A549 (cell line): Measurements from ENCODE around the gene GBGT1. TPM values are rescaled to one million over a fixed set of nuclear protein-coding genes. Genes with fewer than 3 reads are reported as not detected.

ENCODE experiments used
- ATAC-seq, 2 experiments: fragments of 200-7000 bp in 1 of 2; fragments of >200 bp in 1 of 2; cut with Nextera tagmentation in 1 of 2; cut with Tn5 transposase in 1 of 2; 3 replicates each; pipeline versions ENCODE4 v1.8.0 to v1.9.1; 2018 to 2020; ENCODE audit warnings: mild to moderate bottlenecking in 1 of 2, moderate library complexity in 1 of 2
- CTCF ChIA-PET: fragments of 300-600 bp; sonication (Branson Sonifier 250); formaldehyde crosslinking; extraction: SDS; loops from one replicate; lab custom pipeline; 2021; ENCODE audit warnings: antibody characterized with exemption, inconsistent platforms; lab: Yijun Ruan, JAX
- POLR2A ChIA-PET: fragments of 350-600 bp; formaldehyde crosslinking; extraction: SDS; loops from one replicate; lab custom pipeline; 2021; ENCODE audit warnings: antibody characterized with exemption, inconsistent platforms; lab: Yijun Ruan, JAX
- DNase-seq, 2 experiments: peaks; one replicate each; pipeline versions ENCODE4 v3.0.0 to v3.0.0-alpha.2; 2011 to 2016; ENCODE audit warnings: low read depth in 1 of 2, low spot score in 1 of 2
- FAIRE-seq: peaks from 2 replicates; lab custom pipeline; 2011; peaks lifted over from hg19 to GRCh38; lab: Jason Lieb, UNC
- H3K27ac ChIP-seq, 2 experiments: fragments of >200 bp; sonication (Bioruptor Twin); formaldehyde crosslinking; 3 replicates each; pipeline ENCODE4 v1.5.1; 2016 to 2017
- H3K4me1 ChIP-seq: fragments of >200 bp; sonication (Bioruptor Twin); formaldehyde crosslinking; 3 replicates; pipeline ENCODE4 v1.6.1; 2016
- H3K4me2 ChIP-seq: fragments of >200 bp; sonication (Bioruptor Twin); formaldehyde crosslinking; 3 replicates; pipeline ENCODE4 v1.6.1; 2016
- H3K4me3 ChIP-seq: fragments of >200 bp; sonication (Bioruptor Twin); formaldehyde crosslinking; 3 replicates; pipeline ENCODE4 v1.5.1; 2016
- H3K9me3 ChIP-seq: fragments of >200 bp; sonication (Bioruptor Twin); formaldehyde crosslinking; 3 replicates; pipeline ENCODE4 v1.6.1; 2016
- CBX2 ChIP-seq: fragments of 200-600 bp; sonication (generic); IDR thresholded peaks from 2 replicates; pipeline ENCODE4 v1.6.1; 2016; ENCODE audit warnings: low read depth, mild to moderate bottlenecking, borderline replicate concordance
- CHD4 ChIP-seq: fragments of 200-600 bp; sonication (generic); IDR thresholded peaks from 2 replicates; pipeline ENCODE4 v1.6.1; 2016; ENCODE audit warnings: antibody characterized with exemption, mild to moderate bottlenecking, borderline replicate concordance
- EHMT2 ChIP-seq: fragments of 200-600 bp; sonication (generic); IDR thresholded peaks from 2 replicates; pipeline ENCODE4 v1.6.1; 2016; ENCODE audit warnings: antibody characterized with exemption, low read depth, mild to moderate bottlenecking, moderate library complexity
- ESRRA ChIP-seq: fragments of 150-350 bp; IDR thresholded peaks from 2 replicates; pipeline ENCODE4 v1.6.1; 2014; ENCODE audit warnings: mild to moderate bottlenecking, low read length, borderline replicate concordance
- GATA3 ChIP-seq: IDR thresholded peaks from 2 replicates; pipeline ENCODE4 v1.6.1; 2012; ENCODE audit warnings: borderline replicate concordance
- HOXA7 ChIP-seq: fragments of 250-450 bp; sonication (Bioruptor Pico); IDR thresholded peaks from 2 replicates; pipeline ENCODE4 v1.5.0; 2020; ENCODE audit warnings: mild to moderate bottlenecking, moderate library complexity
- JUN ChIP-seq, 2 experiments: fragments of >200 bp; sonication (Bioruptor Twin); formaldehyde crosslinking; IDR thresholded peaks; 2 replicates in 1 of 2; 3 replicates in 1 of 2; pipeline ENCODE4 v1.6.1; 2016 to 2017
- MAFK ChIP-seq: fragments of 450-650 bp; IDR thresholded peaks from 2 replicates; pipeline ENCODE4 v1.6.1; 2014; ENCODE audit not compliant: partially characterized antibody
- NFE2L2 ChIP-seq: fragments of 150-350 bp; conservative IDR thresholded peaks from 2 replicates; pipeline ENCODE4 v1.6.1; 2014; ENCODE audit warnings: low read length
- PHF8 ChIP-seq: fragments of 200-600 bp; sonication (generic); IDR thresholded peaks from 2 replicates; pipeline ENCODE4 v1.6.1; 2016; ENCODE audit warnings: low read depth, mild to moderate bottlenecking, antibody characterized with exemption, moderate library complexity, borderline replicate concordance
- POLR2AphosphoS2 ChIP-seq: conservative IDR thresholded peaks from 2 replicates; pipeline ENCODE4 v1.6.1; 2012; ENCODE audit warnings: low read length, improper control_type of control experiment, inconsistent platforms
- SMC3 ChIP-seq: fragments of >200 bp; sonication (Bioruptor Twin); formaldehyde crosslinking; IDR thresholded peaks from 3 replicates; pipeline ENCODE4 v1.6.1; 2018; ENCODE audit warnings: inconsistent platforms
- TFCP2L1 ChIP-seq: fragments of 250-450 bp; sonication (Bioruptor Pico); IDR thresholded peaks from 2 replicates; pipeline ENCODE4 v1.5.0; 2021; ENCODE audit warnings: mild to moderate bottlenecking
- TP53 ChIP-seq: fragments of 250-450 bp; sonication (Bioruptor Pico); IDR thresholded peaks from 2 replicates; pipeline ENCODE4 v1.5.0; 2021; ENCODE audit warnings: mild to moderate bottlenecking, moderate library complexity
- ZFP36 ChIP-seq: fragments of 450-650 bp; IDR thresholded peaks from 2 replicates; pipeline ENCODE4 v1.6.1; 2014; ENCODE audit warnings: borderline replicate concordance; ENCODE audit not compliant: partially characterized antibody
- ZSCAN20 ChIP-seq: fragments of 250-450 bp; sonication (Bioruptor Pico); IDR thresholded peaks from 2 replicates; pipeline ENCODE4 v1.8.0; 2022; ENCODE audit warnings: mild to moderate bottlenecking, moderate library complexity
- WGBS: methylation state at CpG from one replicate; pipeline ENCODE4 v1.1.6; 2017; ENCODE audit errors: missing lambda C conversion rate; 5-methylcytosine and 5-hydroxymethylcytosine counted together
- polyA minus RNA-seq: library from RNA; depleted of rRNA, polyadenylated mRNA; stranded (reverse); fragments of >200 nt; gene quantifications from 2 replicates; pipeline ENCODE4 v1.2.3, GENCODE V29; 2011; rRNA and poly(A)+ RNA removed
- polyA plus RNA-seq, 4 experiments: library from polyadenylated mRNA; depleted of rRNA in 3 of 4; stranded (reverse); fragments of >200 nt; fragmentation: RNase III in 1 of 4; extraction: RNeasy Plus Mini Kit Qiagen cat#74134 plus additional on column Dnase treatment in 1 of 4; gene quantifications; 2 replicates in 3 of 4; 3 replicates in 1 of 4; pipeline ENCODE4 v1.2.3, GENCODE V29; 2011 to 2017
- TF ChIP-seq, protein P1 (sequence below): IDR thresholded peaks from 2 replicates; pipeline ENCODE4 v1.6.1; 2012
- TF ChIP-seq, protein P2 (sequence below): fragments of 200-600 bp; sonication (generic); IDR thresholded peaks from 2 replicates; pipeline ENCODE4 v1.6.1; 2016; ENCODE audit warnings: antibody characterized with exemption, mild to moderate bottlenecking, moderate library complexity
- TF ChIP-seq, protein P3 (sequence below): fragments of 250-450 bp; sonication (Bioruptor Pico); IDR thresholded peaks from 2 replicates; pipeline ENCODE4 v1.5.0; 2021; ENCODE audit warnings: mild to moderate bottlenecking, moderate library complexity, borderline replicate concordance
- TF ChIP-seq, protein P4 (sequence below): fragments of >200 bp; sonication (Bioruptor Twin); formaldehyde crosslinking; IDR thresholded peaks from 2 replicates; pipeline ENCODE4 v1.6.1; 2016

The GBGT1 gene
- polyA plus RNA-seq (2011; rRNA removed) (1.7 and 2.7 TPM in 2 replicates), polyA plus RNA-seq (2017; fragmentation: RNase III; extraction: RNeasy Plus Mini Kit Qiagen cat#74134 plus additional on column Dnase treatment) (1.5 to 2.6 TPM (median 2.4 TPM) in 3 replicates), polyA minus RNA-seq (4.3 and 4.9 TPM in 2 replicates)
- 1.9 and 3.0 TPM in 2 replicates for polyA plus RNA-seq (2012; cell fraction: cytosol; rRNA removed)
- polyA plus RNA-seq (2012; cell fraction: nucleus; rRNA removed), result 5.4 and 6.3 TPM in 2 replicates

DNA sequence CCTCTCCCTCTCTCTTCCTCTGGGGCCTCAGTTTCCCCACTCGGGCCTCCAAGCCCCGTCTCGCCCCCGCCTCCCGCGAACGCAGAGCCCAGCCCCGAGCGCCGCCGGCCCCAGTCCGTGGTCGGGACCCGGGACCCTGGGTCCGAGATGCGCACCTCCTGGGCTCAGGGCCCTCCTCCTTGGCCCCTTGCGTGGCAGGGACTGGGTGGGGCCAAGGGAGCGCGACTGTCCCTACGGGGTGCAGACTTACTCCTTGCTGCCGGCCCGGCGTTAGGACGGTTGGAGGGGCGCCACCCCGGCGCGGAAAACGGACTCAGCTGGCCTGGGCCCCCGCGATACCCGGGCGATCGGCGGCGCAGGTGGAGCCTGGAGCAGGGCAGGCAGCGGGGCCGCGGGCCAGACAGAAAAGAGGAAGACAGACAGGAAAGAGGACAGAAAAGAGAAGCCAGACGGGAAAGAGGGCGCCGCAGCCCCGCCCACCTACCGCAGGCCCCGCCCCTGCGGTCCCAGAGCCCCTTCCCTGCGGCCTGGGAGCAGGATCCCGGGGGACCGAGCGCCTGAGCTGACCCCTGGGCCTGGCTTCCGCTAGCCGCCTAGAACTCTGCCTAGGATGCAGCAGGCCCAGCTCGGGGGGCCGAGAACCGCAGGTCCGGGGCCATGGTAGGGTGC, at the start of gene GBGT1:
Gene GBGT1, minus strand, starts transcription at position 411 of the 669 bp plus-strand sequence. CDS start 1,502 bp downstream, outside the sequence.
- DNase-seq, result peak in 1 of 2 experiments; percentile 35
- peak; percentile 19 to 48; a peak in 3 of 6 replicates for ATAC-seq
- TF ChIP-seq NFE2L2, result no peak
- no peak for TF ChIP-seq MAFK
- TF ChIP-seq ZFP36, result no peak
- TF ChIP-seq, protein P1, sequence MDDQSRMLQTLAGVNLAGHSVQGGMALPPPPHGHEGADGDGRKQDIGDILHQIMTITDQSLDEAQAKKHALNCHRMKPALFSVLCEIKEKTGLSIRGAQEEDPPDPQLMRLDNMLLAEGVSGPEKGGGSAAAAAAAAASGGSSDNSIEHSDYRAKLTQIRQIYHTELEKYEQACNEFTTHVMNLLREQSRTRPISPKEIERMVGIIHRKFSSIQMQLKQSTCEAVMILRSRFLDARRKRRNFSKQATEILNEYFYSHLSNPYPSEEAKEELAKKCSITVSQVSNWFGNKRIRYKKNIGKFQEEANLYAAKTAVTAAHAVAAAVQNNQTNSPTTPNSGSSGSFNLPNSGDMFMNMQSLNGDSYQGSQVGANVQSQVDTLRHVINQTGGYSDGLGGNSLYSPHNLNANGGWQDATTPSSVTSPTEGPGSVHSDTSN, result no peak
- no peak for TF ChIP-seq JUN (IDR thresholded peaks at IDR 0.05)
- no peak for TF ChIP-seq TP53 (CRISPR knock-in tag)
- TF ChIP-seq CHD4, result no peak
- TF ChIP-seq, protein P2, sequence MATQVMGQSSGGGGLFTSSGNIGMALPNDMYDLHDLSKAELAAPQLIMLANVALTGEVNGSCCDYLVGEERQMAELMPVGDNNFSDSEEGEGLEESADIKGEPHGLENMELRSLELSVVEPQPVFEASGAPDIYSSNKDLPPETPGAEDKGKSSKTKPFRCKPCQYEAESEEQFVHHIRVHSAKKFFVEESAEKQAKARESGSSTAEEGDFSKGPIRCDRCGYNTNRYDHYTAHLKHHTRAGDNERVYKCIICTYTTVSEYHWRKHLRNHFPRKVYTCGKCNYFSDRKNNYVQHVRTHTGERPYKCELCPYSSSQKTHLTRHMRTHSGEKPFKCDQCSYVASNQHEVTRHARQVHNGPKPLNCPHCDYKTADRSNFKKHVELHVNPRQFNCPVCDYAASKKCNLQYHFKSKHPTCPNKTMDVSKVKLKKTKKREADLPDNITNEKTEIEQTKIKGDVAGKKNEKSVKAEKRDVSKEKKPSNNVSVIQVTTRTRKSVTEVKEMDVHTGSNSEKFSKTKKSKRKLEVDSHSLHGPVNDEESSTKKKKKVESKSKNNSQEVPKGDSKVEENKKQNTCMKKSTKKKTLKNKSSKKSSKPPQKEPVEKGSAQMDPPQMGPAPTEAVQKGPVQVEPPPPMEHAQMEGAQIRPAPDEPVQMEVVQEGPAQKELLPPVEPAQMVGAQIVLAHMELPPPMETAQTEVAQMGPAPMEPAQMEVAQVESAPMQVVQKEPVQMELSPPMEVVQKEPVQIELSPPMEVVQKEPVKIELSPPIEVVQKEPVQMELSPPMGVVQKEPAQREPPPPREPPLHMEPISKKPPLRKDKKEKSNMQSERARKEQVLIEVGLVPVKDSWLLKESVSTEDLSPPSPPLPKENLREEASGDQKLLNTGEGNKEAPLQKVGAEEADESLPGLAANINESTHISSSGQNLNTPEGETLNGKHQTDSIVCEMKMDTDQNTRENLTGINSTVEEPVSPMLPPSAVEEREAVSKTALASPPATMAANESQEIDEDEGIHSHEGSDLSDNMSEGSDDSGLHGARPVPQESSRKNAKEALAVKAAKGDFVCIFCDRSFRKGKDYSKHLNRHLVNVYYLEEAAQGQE, result no peak
- no peak for TF ChIP-seq ZSCAN20 (CRISPR knock-in tag)
- TF ChIP-seq TFCP2L1 (CRISPR knock-in tag), result no peak
- no peak for TF ChIP-seq EHMT2
- no peak for TF ChIP-seq SMC3
- TF ChIP-seq, protein P3, sequence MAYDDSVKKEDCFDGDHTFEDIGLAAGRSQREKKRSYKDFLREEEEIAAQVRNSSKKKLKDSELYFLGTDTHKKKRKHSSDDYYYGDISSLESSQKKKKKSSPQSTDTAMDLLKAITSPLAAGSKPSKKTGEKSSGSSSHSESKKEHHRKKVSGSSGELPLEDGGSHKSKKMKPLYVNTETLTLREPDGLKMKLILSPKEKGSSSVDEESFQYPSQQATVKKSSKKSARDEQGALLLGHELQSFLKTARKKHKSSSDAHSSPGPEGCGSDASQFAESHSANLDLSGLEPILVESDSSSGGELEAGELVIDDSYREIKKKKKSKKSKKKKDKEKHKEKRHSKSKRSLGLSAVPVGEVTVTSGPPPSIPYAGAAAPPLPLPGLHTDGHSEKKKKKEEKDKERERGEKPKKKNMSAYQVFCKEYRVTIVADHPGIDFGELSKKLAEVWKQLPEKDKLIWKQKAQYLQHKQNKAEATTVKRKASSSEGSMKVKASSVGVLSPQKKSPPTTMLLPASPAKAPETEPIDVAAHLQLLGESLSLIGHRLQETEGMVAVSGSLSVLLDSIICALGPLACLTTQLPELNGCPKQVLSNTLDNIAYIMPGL (CRISPR knock-in tag), result no peak
- no peak for TF ChIP-seq ESRRA
- peak within 1 kb of the TSS; percentile 44 for H3K4me3 ChIP-seq
- H3K27ac ChIP-seq, result peak within 1 kb of the TSS; percentile 69 to 86
- CTCF ChIA-PET, result interaction anchor here (1.2 kb wide), 1 partner anchor 279 kb away, joined by 3 read pairs; no protein-coding TSS in a partner anchor
- no peaks in the 10 kb centered on the region for H3K9me3 ChIP-seq
- H3K4me2 ChIP-seq, result peak within 1 kb of the TSS; percentile 75
- peaks cover 38% of the 10 kb centered on the region for H3K4me1 ChIP-seq
- POLR2A ChIA-PET, result no interaction called here
- 44% methylated on average over 23 of the region's 56 CpGs for WGBS
- FAIRE-seq, result no peak

DNA sequence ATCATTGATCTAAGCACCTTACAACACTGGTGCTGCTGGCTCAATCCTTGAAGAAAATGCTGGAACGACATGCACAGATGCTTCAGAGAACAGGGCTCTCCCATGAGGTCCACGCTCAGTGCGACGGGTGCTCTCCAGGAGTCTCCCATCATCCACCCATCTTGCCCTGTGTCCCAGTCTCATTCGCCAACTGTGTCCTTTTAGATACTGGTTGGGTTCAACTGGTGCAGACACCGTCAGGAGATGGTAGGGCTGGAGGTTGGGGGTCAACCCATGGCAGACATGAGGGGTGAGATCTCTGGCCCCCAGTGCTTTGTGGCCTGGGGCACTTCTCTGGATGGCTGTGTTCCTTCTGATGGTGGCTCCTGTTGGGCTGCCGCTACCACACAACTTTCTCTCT, 46.9 kb upstream of the GBGT1 start:
- peaks cover 9% of the 10 kb centered on the region; the same call in 2 of the 3 replicates for H3K9me3 ChIP-seq
- no peak overlapping the region for H3K27ac ChIP-seq
- 55% methylated on average over 7 of the region's 7 CpGs for WGBS
- FAIRE-seq (no peak), ATAC-seq (no peak)
- peaks cover 12% of the 10 kb centered on the region for H3K4me1 ChIP-seq
- TF ChIP-seq PHF8 (no peak), MAFK (no peak), TP53 (CRISPR knock-in tag) (no peak), POLR2AphosphoS2 (no peak), HOXA7 (no peak), ZFP36 (no peak), GATA3 (no peak), CBX2 (no peak), SMC3 (no peak)
- TF ChIP-seq, protein P4, sequence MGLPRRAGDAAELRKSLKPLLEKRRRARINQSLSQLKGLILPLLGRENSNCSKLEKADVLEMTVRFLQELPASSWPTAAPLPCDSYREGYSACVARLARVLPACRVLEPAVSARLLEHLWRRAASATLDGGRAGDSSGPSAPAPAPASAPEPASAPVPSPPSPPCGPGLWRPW, result no peak
- TF ChIP-seq, all 56 proteins: peak for 0
- no peak for DNase-seq
- POLR2A ChIA-PET, result no interaction called here
- no peak overlapping the region for H3K4me2 ChIP-seq
- CTCF ChIA-PET, result interaction anchor here (1.0 kb wide), 1 partner anchor 25 kb away, joined by 4 read pairs; no protein-coding TSS in a partner anchor
- no peak overlapping the region for H3K4me3 ChIP-seq
